ENCODE data around the gene ARMC10.
"Not testable (repeated sequence)": the region's sequence is repeated elsewhere in the genome, so short reads cannot be mapped to it uniquely, and the experiment has no call there.

ARMC10 gene

GRCh38 chr7:103074519-103075336, at the start of gene ARMC10, which contains the start of gene FBXL13:
TSS of gene ARMC10 (plus strand) at chr7:103075140. CDS start at chr7:103075273, 133 bp downstream.
TSS of gene FBXL13 (minus strand) at chr7:103074796.
- in situ Hi-C loops (cut with MboI; ENCODE audit: low sequenced_read_pairs, unreplicated experiment) = loop anchor here (25.0 kb wide), 1 partner anchor 312 kb away; no protein-coding TSS in a partner anchor
- TF ChIP-seq CTCF (IDR thresholded peaks at IDR 0.05; ENCODE audit: borderline replicate concordance, control extremely low read depth, extremely low read depth, insufficient read depth, missing control alignments) = no peak
- peak; percentile 94 for DNase-seq (ENCODE audit: low spot score)

- DNase-seq (ENCODE audit: low spot score) = no peak
- no peak for TF ChIP-seq CTCF (IDR thresholded peaks at IDR 0.05; ENCODE audit: borderline replicate concordance, control extremely low read depth, extremely low read depth, insufficient read depth, missing control alignments)
- in situ Hi-C loops (cut with MboI; ENCODE audit: low sequenced_read_pairs, unreplicated experiment) = no loop called here
Observed at GRCh38 chr7:103025341-103025740, 49.6 kb upstream of the ARMC10 start.

GRCh38 chr7:103031024-103031423, 43.9 kb upstream of the ARMC10 start:
- DNase-seq (ENCODE audit: low spot score) = no peak
- in situ Hi-C loops (cut with MboI; ENCODE audit: low sequenced_read_pairs, unreplicated experiment) = no loop called here
- TF ChIP-seq CTCF (IDR thresholded peaks at IDR 0.05; ENCODE audit: borderline replicate concordance, control extremely low read depth, extremely low read depth, insufficient read depth, missing control alignments) = no peak

- TF ChIP-seq CTCF (IDR thresholded peaks at IDR 0.05; ENCODE audit: borderline replicate concordance, control extremely low read depth, extremely low read depth, insufficient read depth, missing control alignments) = no peak
- in situ Hi-C loops (cut with MboI; ENCODE audit: low sequenced_read_pairs, unreplicated experiment) = no loop called here
- DNase-seq (ENCODE audit: low spot score) = no peak
Observed at GRCh38 chr7:103031781-103032180, 43.2 kb upstream of the ARMC10 start.

- in situ Hi-C loops (cut with MboI; ENCODE audit: low sequenced_read_pairs, unreplicated experiment); DNase-seq (ENCODE audit: low spot score): not testable (repeated sequence)
Observed at GRCh38 chr7:103034318-103034717, 40.6 kb upstream of the ARMC10 start.

GRCh38 chr7:103037476-103037822, 37.5 kb upstream of the ARMC10 start:
- no peak for TF ChIP-seq CTCF (IDR thresholded peaks at IDR 0.05; ENCODE audit: borderline replicate concordance, control extremely low read depth, extremely low read depth, insufficient read depth, missing control alignments)
- no peak for DNase-seq (ENCODE audit: low spot score)
- in situ Hi-C loops (cut with MboI; ENCODE audit: low sequenced_read_pairs, unreplicated experiment) = no loop called here

- DNase-seq (ENCODE audit: low spot score); in situ Hi-C loops (cut with MboI; ENCODE audit: low sequenced_read_pairs, unreplicated experiment): not testable (repeated sequence)
Observed at GRCh38 chr7:103037823-103038739, 36.9 kb upstream of the ARMC10 start.

- DNase-seq (ENCODE audit: low spot score); in situ Hi-C loops (cut with MboI; ENCODE audit: low sequenced_read_pairs, unreplicated experiment): not testable (repeated sequence)
Observed at GRCh38 chr7:103041815-103042214, 33.1 kb upstream of the ARMC10 start.
